Measurements from ENCODE around the gene HSPB9.

HSPB9 gene

GRCh38 chr17:42159796-42160530, 37.4 kb downstream of the HSPB9 start:
- Mint-ChIP-seq H3K4me3 (peak overlapping the region in 1 of 3 experiments; percentile 38), H3K4me1 (peaks cover 9% of the 10 kb centered on the region), H3K9me3 (no peaks in the 10 kb centered on the region), H3K27me3 (ENCODE audit: low read depth) (peaks cover 1% of the 10 kb centered on the region), H3K36me3 (ENCODE audit: low read depth) (no peaks in the 10 kb centered on the region), H3K27ac (no peak overlapping the region)
- TF ChIP-seq CTCF (IDR thresholded peaks at IDR 0.05; ENCODE audit: unreplicated experiment in 3 of 3), result no peak

GRCh38 chr17:42160531-42160910, 37.9 kb downstream of the HSPB9 start:
- no peaks in the 10 kb centered on the region for H3K9me3 Mint-ChIP-seq
- H3K27me3 Mint-ChIP-seq (ENCODE audit: low read depth), result peaks cover 5% of the 10 kb centered on the region
- no peak for TF ChIP-seq CTCF (IDR thresholded peaks at IDR 0.05; ENCODE audit: unreplicated experiment in 3 of 3)
- H3K4me1 Mint-ChIP-seq, result peaks cover 7% of the 10 kb centered on the region
- no peak overlapping the region for H3K4me3 Mint-ChIP-seq
- no peaks in the 10 kb centered on the region for H3K36me3 Mint-ChIP-seq (ENCODE audit: low read depth)
- H3K27ac Mint-ChIP-seq, result peak overlapping the region in 1 of 3 experiments; percentile 13

- H3K4me1 Mint-ChIP-seq, result no peaks in the 10 kb centered on the region
- no peaks in the 10 kb centered on the region for H3K9me3 Mint-ChIP-seq
- H3K4me3 Mint-ChIP-seq, result no peak overlapping the region
- H3K27me3 Mint-ChIP-seq (ENCODE audit: low read depth), result peaks cover 9% of the 10 kb centered on the region
- peak in 1 of 3 experiments; percentile 13 for TF ChIP-seq CTCF (IDR thresholded peaks at IDR 0.05; ENCODE audit: unreplicated experiment in 3 of 3)
- H3K36me3 Mint-ChIP-seq (ENCODE audit: low read depth), result no peaks in the 10 kb centered on the region
- H3K27ac Mint-ChIP-seq, result no peak overlapping the region
Observed at GRCh38 chr17:42163113-42163512, 40.5 kb downstream of the HSPB9 start.

- no peak overlapping the region for H3K4me3 Mint-ChIP-seq
- H3K27me3 Mint-ChIP-seq (ENCODE audit: low read depth), result peaks cover 9% of the 10 kb centered on the region
- H3K36me3 Mint-ChIP-seq (ENCODE audit: low read depth), result no peaks in the 10 kb centered on the region
- no peak for TF ChIP-seq CTCF (IDR thresholded peaks at IDR 0.05; ENCODE audit: unreplicated experiment in 3 of 3)
- H3K4me1 Mint-ChIP-seq, result no peaks in the 10 kb centered on the region
- no peaks in the 10 kb centered on the region for H3K9me3 Mint-ChIP-seq
- no peak overlapping the region for H3K27ac Mint-ChIP-seq
Observed at GRCh38 chr17:42163696-42164407, 41.2 kb downstream of the HSPB9 start.

- no peak overlapping the region for H3K4me3 Mint-ChIP-seq
Observed at GRCh38 chr17:42165751-42166150, 43.1 kb downstream of the HSPB9 start.

More at GRCh38 chr17:42165751-42166150, 43.1 kb downstream of the HSPB9 start:
- Mint-ChIP-seq H3K36me3 (ENCODE audit: low read depth) (no peaks in the 10 kb centered on the region), H3K4me1 (no peaks in the 10 kb centered on the region), H3K27me3 (ENCODE audit: low read depth) (peaks cover 9% of the 10 kb centered on the region), H3K9me3 (no peaks in the 10 kb centered on the region), H3K27ac (no peak overlapping the region)
- TF ChIP-seq CTCF (IDR thresholded peaks at IDR 0.05; ENCODE audit: unreplicated experiment in 3 of 3), result no peak

Data from nephron (organoid).